SJCRH30 (cell line): ENCODE data around the gene UBALD2. TPM values are rescaled to one million over a fixed set of nuclear protein-coding genes. Genes with fewer than 3 reads are reported as not detected.
"Not testable (repeated sequence)": the region's sequence is repeated elsewhere in the genome, so short reads cannot be mapped to it uniquely, and the experiment has no call there.

ENCODE experiments used
- DNase-seq, 2 experiments: peaks; one replicate each; pipeline ENCODE4 v3.0.0-alpha.2; 2015 to 2020
- H3K27ac ChIP-seq: fragments of 250-450 bp; sonication (Bioruptor Pico); 2 replicates; pipeline ENCODE4 v1.5.1; 2020; ENCODE audit warnings: mild to moderate bottlenecking, moderate library complexity
- H3K27me3 ChIP-seq: fragments of 250-450 bp; sonication (Bioruptor Pico); 2 replicates; pipeline ENCODE4 v1.5.1; 2020; ENCODE audit warnings: mild to moderate bottlenecking, moderate library complexity
- H3K36me3 ChIP-seq: fragments of 250-450 bp; sonication (Bioruptor Pico); 2 replicates; pipeline ENCODE4 v1.5.1; 2020; ENCODE audit warnings: mild to moderate bottlenecking, moderate library complexity
- H3K4me1 ChIP-seq: fragments of 250-450 bp; sonication (Bioruptor Pico); 2 replicates; pipeline ENCODE4 v1.5.1; 2020; ENCODE audit warnings: mild to moderate bottlenecking, moderate library complexity
- H3K4me3 ChIP-seq: fragments of 250-450 bp; sonication (Bioruptor Pico); 2 replicates; pipeline ENCODE4 v1.5.1; 2020; ENCODE audit warnings: mild to moderate bottlenecking, moderate library complexity
- H3K9me3 ChIP-seq: fragments of 250-450 bp; sonication (Bioruptor Pico); replicated peaks from 2 replicates; pipeline ENCODE4 v1.5.1; 2020; ENCODE audit warnings: mild to moderate bottlenecking, moderate library complexity
- total RNA-seq: library from RNA; depleted of rRNA; stranded (reverse); fragments of >200 nt; shearing (Covaris generic); gene quantifications from 2 replicates; pipeline ENCODE4 v1.2.3, GENCODE V29; 2014; rRNA removed

UBALD2 gene
- total RNA-seq: 40.7 and 41.9 TPM in 2 replicates

DNA sequence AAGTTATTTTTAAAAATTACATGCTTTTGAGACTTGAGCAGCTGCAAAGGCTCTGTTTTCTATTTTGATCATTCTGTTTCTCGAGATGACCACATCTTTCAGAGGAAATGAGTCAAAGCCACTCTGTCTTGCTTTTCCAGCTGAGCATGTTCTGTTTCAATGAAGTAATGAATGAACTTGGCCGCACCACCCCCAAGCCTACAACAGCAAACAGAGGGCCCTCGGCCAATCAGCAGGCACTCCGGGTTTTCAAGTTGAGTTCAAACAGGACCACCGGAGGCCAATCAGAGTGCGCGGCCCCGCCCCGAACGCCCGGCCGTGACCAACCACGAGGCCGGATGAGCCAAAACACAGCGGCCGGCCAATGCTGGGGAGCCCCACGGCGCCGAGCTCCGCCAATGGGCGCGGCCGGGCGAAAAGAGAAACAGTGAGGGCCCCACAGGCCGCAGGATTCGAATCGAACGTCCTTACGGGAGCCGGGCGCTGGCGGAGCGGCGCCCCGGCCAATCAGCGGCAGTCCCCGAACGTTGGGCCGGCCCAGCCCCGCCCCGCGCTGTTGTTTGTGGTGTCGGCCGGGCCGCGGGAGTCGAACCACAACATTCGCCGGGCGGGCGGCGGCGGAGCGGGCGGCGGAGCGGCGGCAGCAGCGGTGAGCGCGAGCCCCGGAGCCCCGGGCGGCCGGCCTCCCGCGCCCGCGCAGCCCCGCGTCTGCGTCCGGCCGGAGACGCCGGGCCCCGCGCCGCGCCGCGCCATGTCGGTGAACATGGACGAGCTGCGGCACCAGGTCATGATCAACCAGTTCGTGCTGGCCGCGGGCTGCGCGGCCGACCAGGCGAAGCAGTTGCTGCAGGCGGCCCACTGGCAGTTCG, at the start of gene UBALD2:
TSS of gene UBALD2 (plus strand) at position 594 of the 869 bp plus-strand sequence. CDS start at position 752, 158 bp downstream.
- no peaks in the 10 kb centered on the region for H3K9me3 ChIP-seq
- H3K4me1 ChIP-seq: peaks cover 48% of the 10 kb centered on the region
- H3K27ac ChIP-seq: peak within 1 kb of the TSS; percentile 89
- no peaks in the 10 kb centered on the region for H3K27me3 ChIP-seq
- H3K36me3 ChIP-seq: peaks cover 20% of the 10 kb centered on the region
- peak; percentile 100 for DNase-seq
- peak within 1 kb of the TSS; percentile 96 for H3K4me3 ChIP-seq

- Histone ChIP-seq H3K9me3 (no peaks in the 10 kb centered on the region), H3K36me3 (no peaks in the 10 kb centered on the region), H3K27ac (no peak overlapping the region), H3K27me3 (no peaks in the 10 kb centered on the region), H3K4me1 (no peaks in the 10 kb centered on the region), H3K4me3 (no peak overlapping the region)
- DNase-seq: no peak
These were observed 48.1 kb upstream of the UBALD2 start for GRCh38 chr17:76217081-76217480.

DNA sequence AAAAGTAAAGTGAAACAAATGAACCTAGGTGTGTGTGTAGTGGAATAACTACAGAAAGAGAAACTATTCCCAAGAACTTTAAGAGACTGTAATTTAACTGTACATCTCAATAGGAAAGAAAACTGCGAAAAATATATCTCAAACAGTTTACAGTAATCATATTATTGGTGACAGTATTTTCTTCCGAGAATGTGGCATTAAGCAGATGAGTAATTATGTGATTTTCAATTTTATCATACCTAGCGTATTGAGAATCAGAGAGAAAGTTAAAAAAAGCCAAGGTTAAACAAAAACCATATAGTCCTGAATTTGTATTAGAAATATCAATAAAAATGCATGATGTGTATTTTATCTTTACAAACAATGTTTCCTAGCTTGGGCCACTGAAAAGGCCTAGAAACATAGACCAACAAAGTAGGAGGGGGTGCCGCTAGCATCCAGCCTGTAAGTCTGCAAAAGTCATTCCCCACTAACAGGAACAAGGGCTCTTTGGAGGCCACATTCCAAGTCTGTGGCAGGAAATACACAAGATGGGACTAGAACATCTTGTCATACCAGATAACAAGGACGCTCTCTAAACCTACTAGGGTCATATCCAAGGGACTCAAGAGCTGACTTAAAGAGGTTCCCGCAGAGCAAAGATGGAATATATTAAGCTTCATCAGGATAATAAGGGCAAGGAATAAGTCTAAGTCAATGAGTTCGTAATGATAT, 45.3 kb upstream of the UBALD2 start:
- Histone ChIP-seq H3K27ac (no peak overlapping the region), H3K4me1 (no peaks in the 10 kb centered on the region), H3K9me3 (no peaks in the 10 kb centered on the region), H3K36me3 (no peaks in the 10 kb centered on the region), H3K27me3 (no peaks in the 10 kb centered on the region), H3K4me3 (no peak overlapping the region)
- no peak for DNase-seq

DNA sequence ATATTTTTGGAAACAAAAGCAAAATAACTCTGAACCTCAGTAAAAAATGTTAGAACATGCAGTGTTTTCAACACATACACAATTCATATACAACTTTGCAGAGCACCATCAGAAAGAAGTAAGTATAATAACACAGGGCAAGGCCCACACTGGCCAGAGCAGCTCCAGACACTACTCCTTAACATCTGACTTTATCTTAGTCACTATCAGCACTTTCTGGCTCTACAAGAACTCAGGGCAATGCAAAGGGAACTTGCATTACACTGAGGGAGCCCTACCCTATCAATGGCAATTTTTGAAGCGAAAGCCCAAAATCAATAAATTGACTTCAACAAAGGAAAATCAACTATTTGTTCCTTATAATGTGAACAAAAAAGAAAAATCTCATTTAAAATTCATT, 41.3 kb upstream of the UBALD2 start:
- Histone ChIP-seq H3K27ac (no peak overlapping the region), H3K4me1 (no peaks in the 10 kb centered on the region), H3K9me3 (no peaks in the 10 kb centered on the region), H3K27me3 (no peaks in the 10 kb centered on the region), H3K4me3 (no peak overlapping the region), H3K36me3 (no peaks in the 10 kb centered on the region)
- no peak for DNase-seq

DNA sequence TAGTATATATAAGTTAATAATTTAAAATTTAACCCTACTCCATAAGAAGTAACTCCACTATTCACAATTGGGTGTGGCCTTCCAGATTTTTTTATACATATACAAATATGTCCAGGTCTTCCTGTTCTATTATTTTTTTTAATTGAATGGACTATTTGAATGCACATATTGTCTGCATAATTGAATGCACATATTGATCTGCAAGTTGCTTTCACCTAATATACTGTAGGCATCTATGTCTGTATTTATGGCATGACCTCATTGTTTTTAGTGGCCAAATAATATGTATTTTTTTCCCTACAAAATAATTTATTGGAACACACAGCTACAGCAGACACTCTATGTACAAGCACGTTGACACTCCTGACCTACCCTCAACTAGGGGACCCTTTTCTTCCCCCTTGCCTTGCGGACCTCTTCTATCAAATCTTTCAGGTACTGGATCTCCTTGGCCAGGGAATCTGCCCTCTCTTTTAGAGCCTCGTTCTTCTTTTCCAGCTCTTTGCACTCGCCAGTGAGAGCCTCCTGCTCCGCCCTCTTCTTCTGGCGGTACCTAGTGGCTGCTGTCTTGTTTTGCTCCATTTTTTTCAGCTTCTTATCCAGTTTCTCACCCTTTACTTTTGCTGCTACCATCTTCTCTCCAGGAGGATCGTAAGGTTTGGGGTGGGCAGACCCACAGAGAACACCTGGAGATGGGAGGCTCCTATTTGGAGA, 39.6 kb upstream of the UBALD2 start:
- not testable (repeated sequence) for H3K9me3 ChIP-seq, DNase-seq, H3K36me3 ChIP-seq, H3K4me1 ChIP-seq, H3K27ac ChIP-seq, H3K27me3 ChIP-seq, H3K4me3 ChIP-seq

GRCh38 chr17:76226749-76227148, 38.4 kb upstream of the UBALD2 start:
- H3K27ac ChIP-seq, H3K9me3 ChIP-seq, DNase-seq, H3K36me3 ChIP-seq, H3K4me3 ChIP-seq, H3K4me1 ChIP-seq, H3K27me3 ChIP-seq: not testable (repeated sequence)

DNA sequence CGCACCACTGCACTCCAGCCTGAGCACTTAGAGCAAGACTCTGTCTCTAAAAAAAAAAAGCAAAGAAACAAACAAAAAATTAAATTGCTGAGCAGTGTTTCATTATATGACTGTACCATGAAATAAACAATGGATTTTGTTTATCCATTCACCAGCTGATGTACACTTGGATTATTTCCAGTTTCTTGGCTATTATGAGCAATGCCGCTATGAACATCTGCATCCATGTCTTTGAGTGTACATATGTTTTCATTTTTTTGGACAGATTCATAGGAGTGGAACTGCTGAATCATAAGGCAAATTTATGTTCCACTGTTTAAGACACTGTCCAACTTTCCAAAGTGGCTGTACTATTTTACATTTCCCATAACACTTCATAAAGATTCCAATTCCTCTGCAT, 32.8 kb upstream of the UBALD2 start:
- Histone ChIP-seq H3K27me3 (no peaks in the 10 kb centered on the region), H3K4me3 (no peak overlapping the region), H3K9me3 (0 out of 2 replicates have a peak, but pooled peaks cover 3% of the 10 kb centered on the region), H3K27ac (no peak overlapping the region), H3K4me1 (no peaks in the 10 kb centered on the region), H3K36me3 (no peaks in the 10 kb centered on the region)
- DNase-seq: no peak

- H3K27me3 ChIP-seq: no peaks in the 10 kb centered on the region
- H3K27ac ChIP-seq: no peak overlapping the region
- H3K4me3 ChIP-seq: no peak overlapping the region
- H3K9me3 ChIP-seq: 0 out of 2 replicates have a peak, but pooled peaks cover 3% of the 10 kb centered on the region
- H3K4me1 ChIP-seq: no peaks in the 10 kb centered on the region
- no peaks in the 10 kb centered on the region for H3K36me3 ChIP-seq
- DNase-seq: no peak
These were observed 31.4 kb upstream of the UBALD2 start for GRCh38 chr17:76233588-76234353.

DNA sequence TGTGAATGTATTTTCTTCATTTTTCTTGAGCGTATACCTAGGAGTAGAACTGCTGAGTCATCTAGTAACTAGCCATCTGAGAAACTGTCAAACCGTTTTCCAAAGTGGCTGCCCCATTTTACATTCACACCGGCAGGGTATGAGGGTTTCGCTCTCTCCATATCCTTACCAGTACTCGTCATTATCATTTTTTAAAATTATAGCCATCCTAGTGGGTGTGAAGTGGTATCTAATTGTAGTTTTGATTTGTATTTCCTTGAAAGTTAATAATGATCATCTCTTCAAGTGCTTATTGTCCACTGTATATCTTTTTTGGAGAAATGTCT, 30.8 kb upstream of the UBALD2 start:
- Histone ChIP-seq H3K9me3 (0 out of 2 replicates have a peak, but pooled peaks cover 3% of the 10 kb centered on the region), H3K36me3 (no peaks in the 10 kb centered on the region), H3K4me3 (no peak overlapping the region), H3K4me1 (no peaks in the 10 kb centered on the region), H3K27ac (no peak overlapping the region), H3K27me3 (no peaks in the 10 kb centered on the region)
- no peak for DNase-seq

DNA sequence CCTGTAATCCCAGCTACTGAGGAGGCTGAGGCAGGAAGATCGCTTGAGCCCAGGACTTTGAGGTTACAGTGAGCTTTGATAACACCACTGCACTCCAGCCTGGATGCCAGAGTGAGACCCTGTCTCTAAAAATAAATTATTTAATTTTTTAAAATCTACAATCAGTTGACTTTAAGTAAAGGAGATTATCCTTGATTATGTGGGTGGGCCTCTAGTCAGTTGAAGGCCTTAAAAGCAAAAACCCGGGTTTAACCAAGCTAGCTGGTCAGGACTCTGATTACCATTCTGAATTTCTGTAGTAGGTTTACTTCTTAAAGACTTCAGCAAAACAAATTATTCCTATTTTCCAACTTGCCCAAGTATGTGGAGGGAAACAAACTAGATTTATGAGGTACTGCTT, 29.3 kb upstream of the UBALD2 start:
- Histone ChIP-seq H3K27ac (no peak overlapping the region), H3K36me3 (no peaks in the 10 kb centered on the region), H3K9me3 (0 out of 2 replicates have a peak, but pooled peaks cover 3% of the 10 kb centered on the region), H3K4me3 (no peak overlapping the region), H3K4me1 (no peaks in the 10 kb centered on the region), H3K27me3 (no peaks in the 10 kb centered on the region)
- no peak for DNase-seq

DNA sequence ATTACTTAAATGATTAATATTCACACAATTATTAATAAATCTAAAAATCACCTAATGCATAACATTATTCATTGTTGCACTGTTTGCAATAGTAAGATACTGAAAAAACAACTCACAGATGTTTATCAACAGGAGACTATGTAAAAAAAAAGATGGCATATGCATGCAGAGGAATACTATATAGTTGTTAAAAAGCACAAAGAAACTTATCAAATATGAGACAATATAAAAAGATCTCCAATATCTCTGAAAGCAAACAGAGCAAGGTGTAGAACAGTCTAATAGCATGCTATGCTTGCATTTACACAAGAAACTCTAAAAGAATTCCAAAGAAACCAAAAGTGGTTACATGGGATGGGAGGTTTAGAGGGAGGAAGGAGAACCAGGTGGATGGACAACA, 28.5 kb upstream of the UBALD2 start:
- Histone ChIP-seq H3K36me3 (no peaks in the 10 kb centered on the region), H3K4me3 (no peak overlapping the region), H3K4me1 (peaks cover under 1% of the 10 kb centered on the region), H3K27ac (no peak overlapping the region), H3K27me3 (peaks cover under 1% of the 10 kb centered on the region; the same call in 1 of the 2 replicates), H3K9me3 (0 out of 2 replicates have a peak, but pooled peaks cover 3% of the 10 kb centered on the region)
- no peak for DNase-seq

DNA sequence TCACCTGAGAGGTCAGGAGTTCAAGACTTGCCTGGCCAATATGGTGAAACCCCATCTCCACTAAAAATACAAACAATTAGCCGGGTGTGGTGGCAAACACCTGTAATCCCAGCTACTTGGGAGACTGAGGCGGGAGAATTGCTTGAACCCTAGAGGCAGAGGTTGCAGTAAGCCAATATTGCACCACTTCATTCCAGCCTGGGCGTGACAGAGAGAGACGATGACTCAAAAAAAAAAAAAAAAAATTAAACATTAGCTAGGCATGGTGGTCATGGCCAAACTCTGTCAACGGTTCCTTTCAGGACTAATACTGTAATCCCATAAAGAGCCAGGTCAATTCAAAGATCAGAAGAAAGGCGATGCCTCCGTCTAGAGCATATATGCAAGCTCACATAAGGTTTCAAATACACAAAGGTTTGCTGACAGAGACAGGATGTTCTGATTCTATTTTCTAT, 27.3 kb upstream of the UBALD2 start:
- H3K9me3 ChIP-seq: 0 out of 2 replicates have a peak, but pooled peaks cover 3% of the 10 kb centered on the region
- H3K27ac ChIP-seq: no peak overlapping the region
- H3K4me3 ChIP-seq: no peak overlapping the region
- peaks cover 8% of the 10 kb centered on the region for H3K4me1 ChIP-seq
- no peak for DNase-seq
- H3K27me3 ChIP-seq: peaks cover 2% of the 10 kb centered on the region; the same call in 1 of the 2 replicates
- H3K36me3 ChIP-seq: no peaks in the 10 kb centered on the region

GRCh38 chr17:76238847-76239537, 26.2 kb upstream of the UBALD2 start:
- 0 out of 2 replicates have a peak, but pooled peaks cover 3% of the 10 kb centered on the region for H3K9me3 ChIP-seq
- peaks cover 2% of the 10 kb centered on the region; the same call in 1 of the 2 replicates for H3K27me3 ChIP-seq
- DNase-seq: peak in 1 of 2 experiments; percentile 10
- no peak overlapping the region for H3K4me3 ChIP-seq
- H3K27ac ChIP-seq: no peak overlapping the region
- H3K36me3 ChIP-seq: no peaks in the 10 kb centered on the region
- H3K4me1 ChIP-seq: peaks cover 12% of the 10 kb centered on the region
